Sigmoid colon (tissue), 4 donors: ENCODE data around the gene TCOF1.

Source experiments
- CTCF ChIP-seq, 4 experiments: fragments of 450-650 bp in 3 of 4; fragments of 200-600 bp in 1 of 4; IDR thresholded peaks; one replicate each; pipeline ENCODE4 v1.5.1; 2016 to 2019; ENCODE audit warnings: antibody characterized with exemption in 4 of 4, mild to moderate bottlenecking in 3 of 4, moderate library complexity in 2 of 4
- EP300 ChIP-seq, 4 donors: sonication (generic); formaldehyde crosslinking; IDR thresholded peaks; one replicate each; pipeline ENCODE4 v1.6.1; 2017; ENCODE audit warnings: antibody characterized with exemption in 4 of 4
- POLR2A ChIP-seq, 2 donors: fragments of 450-650 bp; IDR thresholded peaks; one replicate each; pipeline ENCODE4 v1.6.1; 2016; ENCODE audit warnings: antibody characterized with exemption in 2 of 2, mild to moderate bottlenecking in 2 of 2, moderate library complexity in 2 of 2
- POLR2AphosphoS5 ChIP-seq, 4 donors: sonication (generic); formaldehyde crosslinking; IDR thresholded peaks; one replicate each; pipeline ENCODE4 v1.6.1; 2017; ENCODE audit warnings: antibody characterized with exemption in 4 of 4

- no peak for TF ChIP-seq CTCF (IDR thresholded peaks at IDR 0.05)
- TF ChIP-seq POLR2AphosphoS5 (IDR thresholded peaks at IDR 0.05) = no peak
- TF ChIP-seq EP300 (IDR thresholded peaks at IDR 0.05) = no peak
- no peak for TF ChIP-seq POLR2A (IDR thresholded peaks at IDR 0.05)
Measured at GRCh38 chr5:150407096-150407720, 49.7 kb downstream of the TCOF1 start.
